ENCODE results near the gene MPP7.

MPP7 gene

DNA sequence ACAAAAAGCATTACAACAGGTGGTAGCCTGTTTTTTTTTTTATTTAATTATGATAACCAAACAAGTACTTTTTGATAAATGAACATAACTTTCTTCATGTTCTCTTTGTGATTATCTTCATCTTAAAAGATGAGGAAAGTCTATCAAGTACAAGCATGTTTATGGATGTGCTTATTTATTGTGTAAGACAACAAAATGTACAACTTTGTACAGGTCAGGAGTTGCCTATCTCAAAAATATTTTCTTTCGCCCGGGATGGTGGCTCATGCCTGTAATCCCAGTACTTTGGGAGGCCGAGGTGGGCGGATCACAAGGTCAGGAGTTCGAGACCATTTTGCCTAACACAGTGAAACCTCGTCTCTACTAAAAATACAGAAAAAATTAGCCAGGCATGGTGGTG lies 17.0 kb downstream of the MPP7 start:
- DNase-seq (ENCODE audit: low read depth): no peak
- H3K4me3 ChIP-seq (ENCODE audit: control insufficient read depth, low read depth, low read length): no peak overlapping the region
- TF ChIP-seq, protein P1, sequence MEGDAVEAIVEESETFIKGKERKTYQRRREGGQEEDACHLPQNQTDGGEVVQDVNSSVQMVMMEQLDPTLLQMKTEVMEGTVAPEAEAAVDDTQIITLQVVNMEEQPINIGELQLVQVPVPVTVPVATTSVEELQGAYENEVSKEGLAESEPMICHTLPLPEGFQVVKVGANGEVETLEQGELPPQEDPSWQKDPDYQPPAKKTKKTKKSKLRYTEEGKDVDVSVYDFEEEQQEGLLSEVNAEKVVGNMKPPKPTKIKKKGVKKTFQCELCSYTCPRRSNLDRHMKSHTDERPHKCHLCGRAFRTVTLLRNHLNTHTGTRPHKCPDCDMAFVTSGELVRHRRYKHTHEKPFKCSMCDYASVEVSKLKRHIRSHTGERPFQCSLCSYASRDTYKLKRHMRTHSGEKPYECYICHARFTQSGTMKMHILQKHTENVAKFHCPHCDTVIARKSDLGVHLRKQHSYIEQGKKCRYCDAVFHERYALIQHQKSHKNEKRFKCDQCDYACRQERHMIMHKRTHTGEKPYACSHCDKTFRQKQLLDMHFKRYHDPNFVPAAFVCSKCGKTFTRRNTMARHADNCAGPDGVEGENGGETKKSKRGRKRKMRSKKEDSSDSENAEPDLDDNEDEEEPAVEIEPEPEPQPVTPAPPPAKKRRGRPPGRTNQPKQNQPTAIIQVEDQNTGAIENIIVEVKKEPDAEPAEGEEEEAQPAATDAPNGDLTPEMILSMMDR (IDR thresholded peaks at IDR 0.05; ENCODE audit: control insufficient read depth, insufficient read depth, low read depth, low read length, missing control alignments): no peak

DNA sequence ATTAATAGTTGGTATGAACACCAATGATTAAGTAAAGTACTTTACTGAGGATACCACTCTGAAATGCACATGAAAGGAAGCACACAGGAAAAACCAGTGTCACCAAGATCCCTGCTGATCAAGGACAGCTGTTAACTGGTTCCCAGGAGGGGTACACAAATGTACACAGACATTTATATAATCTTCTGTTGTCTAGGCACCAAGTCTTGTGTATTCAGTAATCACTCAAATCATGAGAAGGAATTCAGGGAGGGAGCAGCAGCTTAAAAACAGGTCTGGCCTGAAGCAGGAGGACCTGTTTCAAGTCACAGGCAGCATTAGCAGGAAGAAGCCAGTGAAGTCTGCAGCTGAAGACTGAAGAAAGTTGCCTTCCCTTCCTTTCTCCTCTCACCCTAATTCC lies 18.7 kb downstream of the MPP7 start:
- H3K4me3 ChIP-seq (ENCODE audit: control insufficient read depth, low read depth, low read length): no peak overlapping the region
- no peak for DNase-seq (ENCODE audit: low read depth)
- TF ChIP-seq, protein P1 (IDR thresholded peaks at IDR 0.05; ENCODE audit: control insufficient read depth, insufficient read depth, low read depth, low read length, missing control alignments): no peak

DNA sequence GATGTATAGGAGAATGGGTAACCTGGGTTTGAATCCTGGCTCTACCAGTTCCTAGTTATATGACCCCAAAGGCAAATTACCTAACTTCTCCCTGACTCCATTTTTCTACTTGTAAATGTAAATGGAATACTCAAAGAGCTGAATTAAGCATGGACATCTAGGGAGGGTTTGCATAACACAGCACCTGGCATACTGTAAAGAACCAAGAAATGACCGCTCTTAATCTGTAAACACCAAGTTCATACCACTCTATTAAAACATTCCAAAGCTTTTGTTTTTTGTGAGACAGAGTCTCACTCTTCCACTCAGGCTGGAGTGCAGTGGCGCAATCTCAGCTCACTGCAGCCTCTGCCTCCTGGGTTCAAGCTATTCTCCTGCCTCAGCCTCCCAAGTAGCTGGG lies 19.6 kb downstream of the MPP7 start:
- no peak for DNase-seq (ENCODE audit: low read depth)
- TF ChIP-seq, protein P1 (IDR thresholded peaks at IDR 0.05; ENCODE audit: control insufficient read depth, insufficient read depth, low read depth, low read length, missing control alignments): no peak
- no peak overlapping the region for H3K4me3 ChIP-seq (ENCODE audit: control insufficient read depth, low read depth, low read length)

DNA sequence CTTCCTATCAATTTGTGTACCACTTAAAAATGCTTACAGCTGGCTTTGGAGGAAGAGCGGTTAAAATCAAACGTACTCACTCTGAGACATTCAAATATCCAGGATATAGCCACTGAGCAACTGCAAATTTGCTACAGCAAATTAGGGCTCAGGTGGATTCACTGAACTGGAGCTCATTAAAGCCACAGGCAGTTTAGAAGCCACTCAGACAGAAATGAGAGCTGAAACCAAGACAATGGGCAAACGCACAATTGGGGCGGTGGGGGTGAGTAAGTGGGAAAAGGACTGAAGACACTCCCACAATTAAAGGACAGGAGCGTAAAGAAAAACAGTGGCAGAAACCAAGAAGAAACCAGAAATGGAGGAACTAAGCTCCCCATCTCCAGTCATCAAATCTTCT lies 20.5 kb downstream of the MPP7 start:
- no peak for DNase-seq (ENCODE audit: low read depth)
- TF ChIP-seq, protein P1 (IDR thresholded peaks at IDR 0.05; ENCODE audit: control insufficient read depth, insufficient read depth, low read depth, low read length, missing control alignments): no peak

GRCh38 chr10:28281726-28282315 lies 21.0 kb downstream of the MPP7 start:
- TF ChIP-seq, protein P1 (IDR thresholded peaks at IDR 0.05; ENCODE audit: control insufficient read depth, insufficient read depth, low read depth, low read length, missing control alignments): no peak
- no peak for DNase-seq (ENCODE audit: low read depth)
- H3K4me3 ChIP-seq (ENCODE audit: control insufficient read depth, low read depth, low read length): no peak overlapping the region

More for the DNA sequence above, 20.5 kb downstream of the MPP7 start:
- H3K4me3 ChIP-seq (ENCODE audit: control insufficient read depth, low read depth, low read length): no peak overlapping the region

GRCh38 chr10:28280652-28281051 lies 22.2 kb downstream of the MPP7 start:
- no peak overlapping the region for H3K4me3 ChIP-seq (ENCODE audit: control insufficient read depth, low read depth, low read length)
- no peak for DNase-seq (ENCODE audit: low read depth)
- TF ChIP-seq, protein P1 (IDR thresholded peaks at IDR 0.05; ENCODE audit: control insufficient read depth, insufficient read depth, low read depth, low read length, missing control alignments): no peak

GRCh38 chr10:28279878-28280277 lies 23.0 kb downstream of the MPP7 start:
- DNase-seq (ENCODE audit: low read depth): no peak
- TF ChIP-seq, protein P1 (IDR thresholded peaks at IDR 0.05; ENCODE audit: control insufficient read depth, insufficient read depth, low read depth, low read length, missing control alignments): no peak
- H3K4me3 ChIP-seq (ENCODE audit: control insufficient read depth, low read depth, low read length): no peak overlapping the region

All from AG09309 (cell line).